ENCODE results near the gene GRID2IP. TPM values are rescaled to one million over a fixed set of nuclear protein-coding genes. Genes with fewer than 3 reads are reported as not detected.

Gene GRID2IP
- total and polyA plus RNA-seq, 2 of the 8 experiments (the other 6 are each of a cell fraction or from before 2014, with no cell fraction given): 0.80 to 1.3 TPM

GRCh38 chr7:6578114-6579084 lies 27.1 kb upstream of the GRID2IP start (continued):
- TF ChIP-seq CHD7 (IDR thresholded peaks at IDR 0.05; ENCODE audit: insufficient replicate concordance, low read length) (no peak), CTCF (IDR thresholded peaks at IDR 0.05; ENCODE audit: control extremely low read depth in 1 of 3, insufficient read depth in 1 of 3, low read depth in 1 of 3, low read length in 3 of 3) (no peak), SIX5 (IDR thresholded peaks at IDR 0.05; ENCODE audit: low read depth, low read length) (no peak), RFX5 (IDR thresholded peaks at IDR 0.05; ENCODE audit: borderline replicate concordance, low read depth, low read length) (no peak), YY1 (IDR thresholded peaks at IDR 0.05; ENCODE audit: low read depth, low read length) (no peak), CEBPB (IDR thresholded peaks at IDR 0.05; ENCODE audit: low read depth, low read length) (no peak), KDM4A (IDR thresholded peaks at IDR 0.05; ENCODE audit: low read depth, low read length, severe bottlenecking) (no peak)
